GM20000 (cell line): Measurements from ENCODE around the gene NPM1.

ENCODE experiments used
- DNase-seq: peaks from one replicate; pipeline ENCODE4 v3.0.0; 2012; ENCODE audit warnings: low spot score
- CTCF ChIP-seq: IDR thresholded peaks from 2 replicates; pipeline ENCODE4 v1.5.1; 2012; ENCODE audit warnings: mild to moderate bottlenecking, control low read depth; ENCODE audit errors: extremely low read depth, missing control alignments

Gene NPM1

GRCh38 chr5:171433982-171434676, 46.5 kb downstream of the NPM1 start:
- TF ChIP-seq CTCF: no peak
- no peak for DNase-seq

DNA sequence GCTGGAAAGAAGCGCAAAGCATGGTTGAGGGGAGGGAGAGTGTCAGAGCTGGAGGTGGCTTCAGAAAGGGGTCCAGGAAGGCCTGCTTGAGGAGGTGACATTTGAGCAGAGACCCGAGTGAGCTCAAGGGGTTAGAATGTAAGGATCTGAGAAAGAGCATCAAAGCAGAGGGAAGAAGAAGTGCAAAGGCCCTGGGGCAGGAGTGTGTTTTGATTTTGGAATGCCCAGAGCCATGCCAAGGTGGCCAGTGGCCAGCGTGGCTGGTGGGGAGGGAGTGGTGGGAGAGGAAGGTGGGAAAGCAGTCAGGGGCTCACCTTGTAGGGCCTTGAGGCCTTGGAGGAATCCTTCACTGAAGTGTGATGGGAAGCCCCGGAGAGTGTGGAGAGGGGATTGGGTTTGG, 47.2 kb downstream of the NPM1 start:
- no peak for TF ChIP-seq CTCF
- no peak for DNase-seq

- no peak for DNase-seq
Observed at GRCh38 chr5:171435908-171436307, 48.3 kb downstream of the NPM1 start.

DNA sequence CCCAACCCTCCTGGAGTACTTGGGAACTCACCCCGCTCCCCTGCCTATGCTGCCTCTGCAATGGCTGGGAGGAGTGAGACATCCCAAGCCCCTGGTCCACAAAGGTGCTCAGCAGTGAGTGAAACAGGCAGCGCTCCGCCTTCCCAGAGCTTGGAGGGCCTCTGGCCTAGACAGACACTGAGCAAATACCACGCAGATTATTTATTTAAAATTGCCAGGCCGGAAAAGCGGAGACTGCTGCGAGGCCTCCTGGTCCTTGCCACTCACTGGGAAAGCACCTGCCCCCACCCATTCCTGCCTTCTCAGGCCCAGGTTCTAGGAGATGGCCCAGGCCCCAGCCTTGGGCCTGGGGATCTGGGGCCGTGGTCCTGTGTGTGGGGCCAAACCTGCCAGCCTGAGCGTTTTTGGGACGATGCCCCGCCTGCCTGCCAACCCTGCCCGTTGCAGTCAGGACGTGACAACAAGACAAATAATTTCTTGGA, 49.2 kb downstream of the NPM1 start:
- DNase-seq: no peak
- no peak for TF ChIP-seq CTCF

More at GRCh38 chr5:171435908-171436307, 48.3 kb downstream of the NPM1 start:
- TF ChIP-seq CTCF: no peak

GRCh38 chr5:171437286-171437821, 49.7 kb downstream of the NPM1 start:
- DNase-seq: no peak
- no peak for TF ChIP-seq CTCF

DNA sequence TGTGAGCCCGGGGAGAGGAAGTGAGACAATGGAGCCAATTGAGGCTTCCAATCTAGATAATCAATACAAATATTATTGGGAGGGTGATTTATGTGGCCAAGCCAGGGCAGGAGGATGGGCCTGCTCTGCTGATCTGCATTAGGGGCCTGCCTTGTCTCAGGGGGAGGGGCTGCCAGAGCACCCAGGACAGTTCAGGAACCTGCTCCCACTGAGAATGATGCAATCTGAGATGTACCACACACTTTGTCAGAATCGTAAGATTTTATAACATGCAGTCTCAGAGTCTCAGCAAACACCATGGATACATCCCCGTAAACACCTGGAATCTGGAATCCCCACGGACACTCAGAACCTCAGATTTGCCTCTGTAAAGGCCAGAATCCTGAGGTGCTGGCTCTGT, 51.1 kb downstream of the NPM1 start:
- no peak for DNase-seq
- TF ChIP-seq CTCF: no peak

GRCh38 chr5:171441246-171441791, 53.7 kb downstream of the NPM1 start:
- DNase-seq: no peak
- no peak for TF ChIP-seq CTCF
